Keratinocyte (primary cell): Measurements from ENCODE around the gene PRM2. TPM values are rescaled to one million over a fixed set of nuclear protein-coding genes. Genes with fewer than 3 reads are reported as not detected.
A peak's percentile ranks its signal among the peaks of the same experiment; 100 is the strongest.

Source experiments
- DNase-seq: peaks from one replicate; pipeline ENCODE4 v3.0.0-alpha.2; 2011; ENCODE audit warnings: low read depth, missing footprints, low spot score
- FAIRE-seq: peaks from 2 replicates; lab custom pipeline; 2011; peaks lifted over from hg19 to GRCh38; lab: Jason Lieb, UNC
- H2AFZ ChIP-seq: 2 replicates; pipeline ENCODE4 v1.6.0; 2012; ENCODE audit warnings: low read length, control low read depth, inconsistent platforms; ENCODE audit not compliant: control insufficient read depth
- H3K27ac ChIP-seq: 2 replicates; pipeline ENCODE4 v1.5.1; 2011; ENCODE audit warnings: low read length; ENCODE audit not compliant: control insufficient read depth, insufficient read depth
- H3K27me3 ChIP-seq: 3 replicates; pipeline ENCODE4 v1.6.0; 2011; ENCODE audit warnings: low read length; ENCODE audit not compliant: control insufficient read depth, insufficient read depth; ENCODE audit errors: extremely low read depth
- H3K36me3 ChIP-seq, 2 experiments: 2 replicates in 1 of 2; 3 replicates in 1 of 2; pipeline ENCODE4 v1.5.1; 2011; ENCODE audit warnings: low read length in 2 of 2, mild to moderate bottlenecking in 1 of 2; ENCODE audit not compliant: control insufficient read depth in 2 of 2, insufficient read depth in 2 of 2; ENCODE audit errors: extremely low read depth in 1 of 2
- H3K4me1 ChIP-seq: 3 replicates; pipeline ENCODE4 v1.5.1; 2011; ENCODE audit warnings: low read length; ENCODE audit not compliant: control insufficient read depth, insufficient read depth; ENCODE audit errors: extremely low read depth
- H3K4me2 ChIP-seq: 3 replicates; pipeline ENCODE4 v1.6.0; 2011; ENCODE audit warnings: low read depth, low read length; ENCODE audit not compliant: control insufficient read depth, insufficient read depth; ENCODE audit errors: extremely low read depth
- H3K4me3 ChIP-seq, 3 experiments: fragments of 200-600 bp in 1 of 3; sonication (generic) in 1 of 3; 2 replicates in 2 of 3; 3 replicates in 1 of 3; pipeline ENCODE4 v1.5.1; 2011 to 2016; ENCODE audit warnings: low read length in 3 of 3, mild to moderate bottlenecking in 3 of 3, control low read depth in 2 of 3, inconsistent platforms in 1 of 3, low read depth in 1 of 3, mixed read lengths in 1 of 3, mixed run types in 1 of 3, moderate library complexity in 1 of 3; ENCODE audit not compliant: control insufficient read depth in 2 of 3, insufficient read depth in 2 of 3; ENCODE audit errors: extremely low read depth in 1 of 3
- H3K79me2 ChIP-seq: 2 replicates; pipeline ENCODE4 v1.6.0; 2012; ENCODE audit warnings: low read length; ENCODE audit not compliant: control insufficient read depth, insufficient read depth
- H3K9ac ChIP-seq: 3 replicates; pipeline ENCODE4 v1.6.0; 2011; ENCODE audit warnings: low read length; ENCODE audit not compliant: control insufficient read depth, insufficient read depth; ENCODE audit errors: extremely low read depth
- H3K9me1 ChIP-seq: 3 replicates; pipeline ENCODE4 v1.6.0; 2011; ENCODE audit warnings: low read length; ENCODE audit not compliant: control insufficient read depth, insufficient read depth; ENCODE audit errors: extremely low read depth
- H3K9me3 ChIP-seq: 2 replicates; pipeline ENCODE4 v1.5.1; 2012; ENCODE audit warnings: low read depth, low read length; ENCODE audit not compliant: control insufficient read depth
- H4K20me1 ChIP-seq: 3 replicates; pipeline ENCODE4 v1.6.0; 2011; ENCODE audit warnings: low read length; ENCODE audit not compliant: control insufficient read depth, insufficient read depth; ENCODE audit errors: extremely low read depth
- EZH2 ChIP-seq: IDR thresholded peaks from one replicate; pipeline ENCODE4 v1.6.1; 2012; ENCODE audit warnings: inconsistent platforms, mild to moderate bottlenecking, low read length, moderate library complexity
- dilution Hi-C: fragments of 300-500 bp; cut with MboI; formaldehyde crosslinking; loops from one replicate; pipeline ENCODE4 v1.7.0; 2020; ENCODE audit warnings: low sequenced_read_pairs; ENCODE audit not compliant: extremely low pct_ligation_motif_present
- polyA plus RNA-seq, 5 experiments: library from polyadenylated mRNA; depleted of rRNA in 3 of 5; stranded (reverse) in 3 of 5; stranded (forward) in 1 of 5; unstranded in 1 of 5; fragments of >200 nt; gene quantifications; 1 replicate in 1 of 5; 2 replicates in 3 of 5; 3 replicates in 1 of 5; pipeline versions ENCODE4 v1.2.1 to v1.2.3, GENCODE V29; 2011 to 2012; ENCODE audit warnings: missing spikeins in 2 of 5, low read depth in 1 of 5, low replicate concordance in 1 of 5
- TF ChIP-seq, protein P1 (sequence below), 3 experiments: IDR thresholded peaks in 1 of 3; conservative IDR thresholded peaks in 1 of 3; optimal IDR thresholded peaks in 1 of 3; 2 replicates in 2 of 3; 3 replicates in 1 of 3; pipeline versions ENCODE3 to v1.5.1; 2011; ENCODE audit warnings: low read length in 3 of 3, mild to moderate bottlenecking in 3 of 3, moderate library complexity in 2 of 3, control low read depth in 1 of 3, inconsistent platforms in 1 of 3; ENCODE audit not compliant: insufficient read depth in 2 of 3; ENCODE audit errors: extremely low read depth in 1 of 3

PRM2 gene
- polyA plus RNA-seq, 1 donor (not counting 4 experiments of a cell fraction or from before 2014, with no cell fraction given), result not detected

DNA sequence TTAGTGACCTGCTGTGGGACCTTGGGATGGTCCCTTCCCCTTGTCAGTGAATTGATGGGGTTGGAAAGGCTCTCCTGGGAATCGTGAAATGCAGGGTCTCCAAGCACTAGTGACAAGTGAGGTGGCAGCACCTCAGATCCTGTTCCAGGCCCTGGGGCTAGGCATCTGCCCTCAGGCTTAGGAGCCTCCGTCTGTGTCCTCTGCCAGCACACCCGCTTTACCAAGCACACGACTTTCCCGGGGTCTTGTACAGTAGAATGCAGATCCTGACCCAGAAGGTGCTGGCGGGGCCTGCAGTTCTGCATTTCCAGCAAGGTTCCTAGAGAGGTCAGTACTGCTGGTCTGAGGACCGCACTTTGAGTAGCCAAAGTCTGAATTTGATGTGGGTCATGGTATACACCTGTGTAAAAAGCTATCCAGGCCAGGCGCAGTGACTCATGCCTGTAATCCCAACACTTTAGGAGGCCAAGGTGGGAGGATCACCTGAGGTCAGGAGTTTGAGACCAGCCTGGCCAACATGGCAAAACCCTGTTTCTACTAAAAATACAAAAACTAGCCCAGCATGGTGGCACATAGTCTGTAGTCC, 38.1 kb upstream of the PRM2 start:
- no peak overlapping the region for H3K9ac ChIP-seq
- H3K4me2 ChIP-seq, result no peak overlapping the region
- no peaks in the 10 kb centered on the region for H3K9me3 ChIP-seq
- no peak overlapping the region for H3K4me3 ChIP-seq
- no peak overlapping the region for H3K27ac ChIP-seq
- no peaks in the 10 kb centered on the region for H3K9me1 ChIP-seq
- H4K20me1 ChIP-seq, result no peaks in the 10 kb centered on the region
- H3K27me3 ChIP-seq, result no peaks in the 10 kb centered on the region
- H3K36me3 ChIP-seq, result no peaks in the 10 kb centered on the region
- H3K4me1 ChIP-seq, result peaks cover 8% of the 10 kb centered on the region
- no peak for TF ChIP-seq EZH2
- TF ChIP-seq, protein P1, sequence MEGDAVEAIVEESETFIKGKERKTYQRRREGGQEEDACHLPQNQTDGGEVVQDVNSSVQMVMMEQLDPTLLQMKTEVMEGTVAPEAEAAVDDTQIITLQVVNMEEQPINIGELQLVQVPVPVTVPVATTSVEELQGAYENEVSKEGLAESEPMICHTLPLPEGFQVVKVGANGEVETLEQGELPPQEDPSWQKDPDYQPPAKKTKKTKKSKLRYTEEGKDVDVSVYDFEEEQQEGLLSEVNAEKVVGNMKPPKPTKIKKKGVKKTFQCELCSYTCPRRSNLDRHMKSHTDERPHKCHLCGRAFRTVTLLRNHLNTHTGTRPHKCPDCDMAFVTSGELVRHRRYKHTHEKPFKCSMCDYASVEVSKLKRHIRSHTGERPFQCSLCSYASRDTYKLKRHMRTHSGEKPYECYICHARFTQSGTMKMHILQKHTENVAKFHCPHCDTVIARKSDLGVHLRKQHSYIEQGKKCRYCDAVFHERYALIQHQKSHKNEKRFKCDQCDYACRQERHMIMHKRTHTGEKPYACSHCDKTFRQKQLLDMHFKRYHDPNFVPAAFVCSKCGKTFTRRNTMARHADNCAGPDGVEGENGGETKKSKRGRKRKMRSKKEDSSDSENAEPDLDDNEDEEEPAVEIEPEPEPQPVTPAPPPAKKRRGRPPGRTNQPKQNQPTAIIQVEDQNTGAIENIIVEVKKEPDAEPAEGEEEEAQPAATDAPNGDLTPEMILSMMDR (optimal IDR thresholded peaks at IDR 0.05 in 1 of 3, IDR thresholded peaks at IDR 0.05 in 1 of 3, conservative IDR thresholded peaks at IDR 0.05 in 1 of 3; ENCODE audit: extremely low read depth in 1 of 3, insufficient read depth in 2 of 3, low read length in 3 of 3), result no peak
- DNase-seq (no peak), FAIRE-seq (no peak)
- H3K79me2 ChIP-seq, result no peaks in the 10 kb centered on the region
- H2AFZ ChIP-seq, result no peak overlapping the region
- dilution Hi-C loops, result no loop called here

DNA sequence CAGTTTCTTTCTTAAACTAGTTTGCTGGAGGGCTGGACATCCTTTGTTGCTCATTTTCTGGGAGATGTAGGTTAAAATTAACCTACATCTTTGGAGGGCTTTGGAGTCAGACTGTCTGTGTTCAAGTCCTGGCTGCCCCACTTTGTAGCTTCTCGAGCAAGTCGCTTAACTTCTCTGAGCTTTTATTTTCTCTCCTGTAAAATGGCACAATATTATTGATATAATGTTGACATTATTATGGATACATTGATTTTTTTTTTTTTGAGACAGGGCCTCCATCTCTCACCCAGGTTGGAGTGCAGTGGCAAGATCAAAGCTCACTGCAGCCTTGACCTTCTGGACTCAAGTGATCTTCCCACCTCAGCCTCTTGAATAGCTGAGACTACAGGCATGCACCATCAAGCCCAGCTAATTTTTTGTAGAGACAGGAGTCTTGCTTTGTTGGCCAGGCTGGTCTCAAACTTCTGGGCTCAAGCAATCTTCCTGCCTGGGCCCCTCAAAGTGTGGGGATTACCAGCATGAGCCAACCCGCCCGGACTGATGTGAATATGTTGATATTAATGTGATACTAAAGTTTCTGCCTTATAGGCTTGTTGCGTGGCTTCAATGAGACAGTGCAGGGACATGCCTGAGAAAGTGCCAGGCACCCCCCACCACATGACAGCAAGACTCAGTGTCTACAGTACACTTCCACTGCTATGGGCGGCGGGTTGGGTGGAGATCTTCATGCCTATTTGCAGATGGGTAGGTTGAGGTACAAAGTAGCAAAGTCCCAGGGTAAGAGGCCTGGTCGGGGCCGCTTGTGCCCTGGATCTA, 37.4 kb upstream of the PRM2 start:
- Histone ChIP-seq H3K27me3 (no peaks in the 10 kb centered on the region), H3K4me1 (peaks cover 8% of the 10 kb centered on the region), H3K36me3 (no peaks in the 10 kb centered on the region), H4K20me1 (no peaks in the 10 kb centered on the region), H3K9me3 (no peaks in the 10 kb centered on the region), H3K9me1 (no peaks in the 10 kb centered on the region), H2AFZ (no peak overlapping the region), H3K27ac (no peak overlapping the region), H3K4me3 (no peak overlapping the region), H3K9ac (no peak overlapping the region), H3K4me2 (peak overlapping the region; percentile 42), H3K79me2 (no peaks in the 10 kb centered on the region)
- TF ChIP-seq, protein P1 (optimal IDR thresholded peaks at IDR 0.05 in 1 of 3, IDR thresholded peaks at IDR 0.05 in 1 of 3, conservative IDR thresholded peaks at IDR 0.05 in 1 of 3; ENCODE audit: extremely low read depth in 1 of 3, insufficient read depth in 2 of 3, low read length in 3 of 3), result no peak
- no peak for TF ChIP-seq EZH2
- DNase-seq (no peak), FAIRE-seq (no peak)
- dilution Hi-C loops, result no loop called here
